K562 (cell line): ENCODE measurements around the gene ABHD10. TPM values are rescaled to one million over a fixed set of nuclear protein-coding genes. Genes with fewer than 3 reads are reported as not detected.

Source experiments
- ATAC-seq: fragments of 200-7000 bp; cut with Tn5 transposase; 3 replicates; pipeline ENCODE4 v1.9.1; 2020; ENCODE audit warnings: moderate library complexity
- BruUV-seq: library from RNA; stranded (reverse); fragments of 400-500 nt; replicated peaks from 2 replicates; lab custom pipeline; 2021; lab: Mats Ljungman, UMichigan
- CTCF ChIA-PET: fragments of 300-600 bp; formaldehyde crosslinking; extraction: SDS; loops from one replicate; lab custom pipeline; 2021; ENCODE audit warnings: low intra/inter-chr PET ratio; lab: Yijun Ruan, JAX
- POLR2A ChIA-PET: fragments of 300-600, 350-650 bp; sonication (Branson Sonifier 250); formaldehyde crosslinking; extraction: SDS; loops from one replicate; lab custom pipeline; 2021; ENCODE audit warnings: antibody characterized with exemption, inconsistent platforms; lab: Yijun Ruan, JAX
- DNase-seq, 4 experiments: peaks; one replicate each; pipeline versions ENCODE4 v3.0.0 to v3.0.0-alpha.2; 2011 to 2018; ENCODE audit warnings: low spot score in 3 of 4, mixed read lengths in 3 of 4; ENCODE audit errors: extremely low read depth in 1 of 4
- FAIRE-seq: peaks from 2 replicates; lab custom pipeline; 2011; peaks lifted over from hg19 to GRCh38; lab: Jason Lieb, UNC
- H2AFZ ChIP-seq: 2 replicates; pipeline ENCODE4 v1.6.0; 2011; ENCODE audit warnings: low read depth, low read length, control low read depth, inconsistent platforms
- H3K27ac ChIP-seq: fragments of 200-600 bp; 3 replicates; pipeline ENCODE4 v1.8.0; 2011; ENCODE audit warnings: low read depth, mild to moderate bottlenecking, control low read depth, inconsistent platforms, low read length, moderate library complexity, mixed read lengths; ENCODE audit errors: extremely low read depth
- H3K27me3 ChIP-seq, 2 experiments: fragments of 300-600 bp in 1 of 2; 2 replicates in 1 of 2; 3 replicates in 1 of 2; pipeline versions ENCODE4 v1.6.0 to v1.8.0; 2011; ENCODE audit warnings: inconsistent platforms in 2 of 2, low read length in 2 of 2, mild to moderate bottlenecking in 1 of 2, mixed read lengths in 1 of 2, moderate library complexity in 1 of 2; ENCODE audit not compliant: control insufficient read depth in 2 of 2, insufficient read depth in 2 of 2
- H3K36me3 ChIP-seq: fragments of 300-600 bp; 3 replicates; pipeline ENCODE4 v1.8.0; 2011; ENCODE audit warnings: mild to moderate bottlenecking, low read length, inconsistent platforms; ENCODE audit not compliant: control insufficient read depth, insufficient read depth
- H3K4me1 ChIP-seq, 2 experiments: fragments of 200-600 bp in 1 of 2; replicated peaks in 1 of 2; 2 replicates in 1 of 2; 3 replicates in 1 of 2; pipeline versions ENCODE4 v1.5.1 to v1.8.0; 2011; ENCODE audit warnings: inconsistent platforms in 2 of 2, low read length in 2 of 2, mild to moderate bottlenecking in 1 of 2, mixed read lengths in 1 of 2, moderate library complexity in 1 of 2; ENCODE audit not compliant: control insufficient read depth in 2 of 2, insufficient read depth in 2 of 2
- H3K4me2 ChIP-seq: 2 replicates; pipeline ENCODE4 v1.6.1; 2011; ENCODE audit warnings: low read length, control low read depth, inconsistent platforms, mixed read lengths; ENCODE audit not compliant: insufficient read depth
- H3K4me3 ChIP-seq: fragments of 200-600 bp; sonication (generic), shearing (Covaris generic); 2 replicates; pipeline ENCODE4 v1.5.1; 2016; ENCODE audit warnings: control low read depth, inconsistent platforms
- H3K79me2 ChIP-seq: fragments of 200-600 bp; 3 replicates; pipeline ENCODE4 v1.8.0; 2011; ENCODE audit warnings: low read length, inconsistent platforms; ENCODE audit not compliant: control insufficient read depth, insufficient read depth
- H3K9ac ChIP-seq, 2 experiments: 2 replicates each; pipeline versions ENCODE4 v1.6.0 to v1.6.1; 2011; ENCODE audit warnings: low read depth in 2 of 2, low read length in 2 of 2, control low read depth in 1 of 2, inconsistent platforms in 1 of 2, mild to moderate bottlenecking in 1 of 2, mixed read lengths in 1 of 2; ENCODE audit not compliant: insufficient read depth in 1 of 2
- H3K9me1 ChIP-seq: one replicate; pipeline ENCODE4 v1.6.0; 2011; ENCODE audit warnings: inconsistent platforms, mild to moderate bottlenecking, low read length, moderate library complexity; ENCODE audit not compliant: control insufficient read depth, insufficient read depth
- H3K9me3 ChIP-seq: replicated peaks from 2 replicates; pipeline ENCODE4 v1.5.1; 2011; ENCODE audit warnings: low read depth, low read length, inconsistent platforms; ENCODE audit not compliant: control insufficient read depth, insufficient read depth
- H4K20me1 ChIP-seq: replicated peaks from 2 replicates; pipeline ENCODE4 v1.6.1; 2011; ENCODE audit warnings: low read length, inconsistent platforms, mixed read lengths; ENCODE audit not compliant: control insufficient read depth, insufficient read depth
- HDAC6 ChIP-seq: IDR thresholded peaks from 2 replicates; pipeline ENCODE4 v1.6.1; 2012; ENCODE audit warnings: low read depth, mild to moderate bottlenecking, control low read depth, inconsistent platforms, low read length, moderate library complexity
- IRF2 ChIP-seq: sonication (generic); formaldehyde crosslinking; IDR thresholded peaks from 2 replicates; pipeline ENCODE4 v1.8.1; 2022; ENCODE audit warnings: mild to moderate bottlenecking, missing genetic modification reagents
- NFATC3 ChIP-seq: fragments of 450-650 bp; IDR thresholded peaks from 2 replicates; pipeline ENCODE4 v1.6.1; 2017; ENCODE audit warnings: mild to moderate bottlenecking
- RBBP5 ChIP-seq: fragments of 200-600 bp; sonication (generic); IDR thresholded peaks from 2 replicates; pipeline ENCODE4 v1.6.1; 2012; ENCODE audit warnings: borderline replicate concordance, mild to moderate bottlenecking, low read length, control low read depth, inconsistent platforms; ENCODE audit not compliant: insufficient read depth, poor library complexity, severe bottlenecking
- RBM14 ChIP-seq: fragments of 200-400 bp; formaldehyde crosslinking; IDR thresholded peaks from 2 replicates; pipeline ENCODE4 v1.6.1; 2018; ENCODE audit warnings: low read depth, mild to moderate bottlenecking, low read length, moderate library complexity, borderline replicate concordance; ENCODE audit not compliant: insufficient read depth
- SMARCA5 ChIP-seq: fragments of 450-650 bp; IDR thresholded peaks from 2 replicates; pipeline ENCODE4 v1.6.1; 2016
- ZNF133 ChIP-seq: fragments of 250-450 bp; sonication (Bioruptor Pico); IDR thresholded peaks from 2 replicates; pipeline ENCODE4 v1.4.0; 2020; ENCODE audit warnings: mild to moderate bottlenecking
- ZNF274 ChIP-seq: IDR thresholded peaks from 2 replicates; pipeline ENCODE4 v1.6.1; 2011; ENCODE audit warnings: low read depth, mild to moderate bottlenecking, low read length, moderate library complexity, borderline replicate concordance
- ZZZ3 ChIP-seq: fragments of 450-650 bp; IDR thresholded peaks from 2 replicates; pipeline ENCODE4 v1.6.1; 2016; ENCODE audit warnings: antibody characterized with exemption, mild to moderate bottlenecking, moderate library complexity
- WGBS: fragments of 100-300 bp; shearing (Covaris generic); methylation state at CpG from one replicate; pipeline ENCODE4 v1.1.6; 2016; ENCODE audit warnings: low coverage, mixed read lengths; ENCODE audit not compliant: insufficient coverage; ENCODE audit errors: missing lambda C conversion rate; 5-methylcytosine and 5-hydroxymethylcytosine counted together
- in situ Hi-C: fragments of 300-500 bp; cut with MboI; formaldehyde crosslinking; loops from 4 replicates; pipeline ENCODE4 v1.15.0; 2018; ENCODE audit warnings: inconsistent platforms, mixed read lengths
- intact Hi-C: fragments of 100-400 bp; cut with micrococcal nuclease; formaldehyde crosslinking; loops from 2 replicates; pipeline ENCODE4 v1.14.2; 2022
- polyA plus RNA-seq, 8 experiments: library from polyadenylated mRNA; depleted of rRNA in 4 of 8; stranded (reverse) in 5 of 8; unstranded in 3 of 8; fragments of >200 nt; fragmentation: Nextera tagmentation in 2 of 8; fragmentation: Illumina TruSeq in 1 of 8; extraction: Ambion mirVana in 2 of 8; extraction: Trizol in 1 of 8; gene quantifications; 2 replicates each; pipeline versions ENCODE4 v1.2.1 to v1.2.3, GENCODE V29; 2011 to 2014; ENCODE audit warnings: inconsistent platforms in 1 of 8, missing spikeins in 1 of 8
- total RNA-seq, 7 experiments: library from RNA; depleted of rRNA in 6 of 7; stranded (reverse); fragments of >200 nt in 6 of 7; fragmentation: Illumina TruSeq in 2 of 7; extraction: Trizol in 2 of 7; gene quantifications; 2 replicates each; pipeline versions ENCODE4 v1.2.1 to v1.2.3, GENCODE V29; 2011 to 2021; ENCODE audit warnings: low replicate concordance in 1 of 7
- TF ChIP-seq, protein P1 (sequence below): sonication (generic); formaldehyde crosslinking; IDR thresholded peaks from 2 replicates; pipeline ENCODE4 v1.8.0; 2022; ENCODE audit warnings: missing genetic modification reagents, mild to moderate bottlenecking, moderate library complexity, borderline replicate concordance
- TF ChIP-seq, protein P2 (sequence below), 2 experiments: fragments of 450-650 bp; IDR thresholded peaks; 2 replicates each; pipeline ENCODE4 v1.6.1; 2018; ENCODE audit warnings: mild to moderate bottlenecking in 2 of 2, low read depth in 1 of 2; ENCODE audit not compliant: partially characterized antibody in 2 of 2
- TF ChIP-seq, protein P3 (sequence below): fragments of 250-450 bp; sonication (Bioruptor Pico); IDR thresholded peaks from 2 replicates; pipeline ENCODE4 v1.4.0; 2020; ENCODE audit warnings: mild to moderate bottlenecking
- TF ChIP-seq, protein P4 (sequence below): fragments of 200-800 bp; sonication (Bioruptor generic); IDR thresholded peaks from 2 replicates; pipeline ENCODE4 v1.6.1; 2017; ENCODE audit warnings: missing genetic modification characterization, missing compliant biosample characterization

The ABHD10 gene
- total and polyA plus RNA-seq, 9 of the 15 experiments (the other 6 are each of a cell fraction or from before 2014, with no cell fraction given): 6.1 to 29.5 (median 11.5) TPM

DNA sequence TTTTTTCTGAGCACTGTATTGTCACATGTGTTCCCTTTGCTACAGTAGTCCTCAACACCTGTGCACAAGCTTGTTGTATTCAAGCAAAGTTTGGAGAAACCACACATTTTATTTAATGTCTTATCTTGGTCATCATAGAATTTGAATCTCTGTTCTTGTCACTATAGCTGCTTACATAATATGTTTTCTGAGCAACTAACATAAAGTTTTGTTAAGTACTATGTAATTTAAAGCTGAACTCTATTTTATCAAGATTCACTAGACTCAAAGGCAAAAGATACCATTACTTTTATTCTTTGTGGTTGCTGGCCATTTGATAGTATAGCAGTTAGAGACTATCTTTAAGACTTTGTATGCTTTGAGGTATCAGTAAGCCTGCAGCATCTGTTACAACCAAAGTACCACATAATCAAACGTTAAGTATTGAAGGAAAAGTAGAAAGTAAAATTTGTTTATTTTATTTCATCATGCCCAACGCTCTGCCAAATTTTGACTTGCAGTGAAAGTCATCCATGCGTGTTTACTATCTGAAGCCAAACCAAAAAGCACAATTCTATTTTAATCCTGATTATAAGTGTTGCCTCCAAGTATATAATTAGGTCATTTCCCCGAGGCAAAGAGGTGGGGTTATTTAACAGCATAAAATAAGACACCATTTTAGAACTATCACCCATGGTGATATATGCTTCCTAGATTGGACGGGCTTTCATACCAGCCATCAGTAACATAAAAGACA is 10.3 kb upstream of the ABHD10 start:
- Histone ChIP-seq H3K36me3 (no peaks in the 10 kb centered on the region), H3K9ac (no peak overlapping the region), H3K27me3 (no peaks in the 10 kb centered on the region; a peak in 2 of 5 replicates), H3K4me2 (no peak overlapping the region), H3K27ac (no peak overlapping the region), H3K79me2 (no peaks in the 10 kb centered on the region), H3K9me1 (no peaks in the 10 kb centered on the region), H2AFZ (no peak overlapping the region), H3K4me1 (no peaks in the 10 kb centered on the region), H3K9me3 (no peaks in the 10 kb centered on the region), H3K4me3 (no peak overlapping the region), H4K20me1 (no peaks in the 10 kb centered on the region)
- intact Hi-C loops (no loop called here), in situ Hi-C loops (no loop called here)
- no peak for ATAC-seq
- CTCF ChIA-PET: interaction anchor here (1.2 to 2.1 kb wide), 3 partner anchors 251 to 300 kb away, joined by 4 to 8 read pairs (median 7); no protein-coding TSS in a partner anchor
- no peak for FAIRE-seq
- POLR2A ChIA-PET: no interaction called here
- 0% methylated on average over 4 of the region's 5 CpGs for WGBS
- no TSS peak for BruUV-seq
- DNase-seq: no peak
- TF ChIP-seq HDAC6 (no peak), ZNF274 (no peak), RBM14 (no peak), RBBP5 (no peak), IRF2 (no peak), NFATC3 (no peak), ZZZ3 (no peak), ZNF133 (CRISPR knock-in tag) (no peak), SMARCA5 (no peak)
- TF ChIP-seq, protein P1, sequence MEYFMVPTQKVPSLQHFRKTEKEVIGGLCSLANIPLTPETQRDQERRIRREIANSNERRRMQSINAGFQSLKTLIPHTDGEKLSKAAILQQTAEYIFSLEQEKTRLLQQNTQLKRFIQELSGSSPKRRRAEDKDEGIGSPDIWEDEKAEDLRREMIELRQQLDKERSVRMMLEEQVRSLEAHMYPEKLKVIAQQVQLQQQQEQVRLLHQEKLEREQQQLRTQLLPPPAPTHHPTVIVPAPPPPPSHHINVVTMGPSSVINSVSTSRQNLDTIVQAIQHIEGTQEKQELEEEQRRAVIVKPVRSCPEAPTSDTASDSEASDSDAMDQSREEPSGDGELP: no peak
- TF ChIP-seq, protein P2, sequence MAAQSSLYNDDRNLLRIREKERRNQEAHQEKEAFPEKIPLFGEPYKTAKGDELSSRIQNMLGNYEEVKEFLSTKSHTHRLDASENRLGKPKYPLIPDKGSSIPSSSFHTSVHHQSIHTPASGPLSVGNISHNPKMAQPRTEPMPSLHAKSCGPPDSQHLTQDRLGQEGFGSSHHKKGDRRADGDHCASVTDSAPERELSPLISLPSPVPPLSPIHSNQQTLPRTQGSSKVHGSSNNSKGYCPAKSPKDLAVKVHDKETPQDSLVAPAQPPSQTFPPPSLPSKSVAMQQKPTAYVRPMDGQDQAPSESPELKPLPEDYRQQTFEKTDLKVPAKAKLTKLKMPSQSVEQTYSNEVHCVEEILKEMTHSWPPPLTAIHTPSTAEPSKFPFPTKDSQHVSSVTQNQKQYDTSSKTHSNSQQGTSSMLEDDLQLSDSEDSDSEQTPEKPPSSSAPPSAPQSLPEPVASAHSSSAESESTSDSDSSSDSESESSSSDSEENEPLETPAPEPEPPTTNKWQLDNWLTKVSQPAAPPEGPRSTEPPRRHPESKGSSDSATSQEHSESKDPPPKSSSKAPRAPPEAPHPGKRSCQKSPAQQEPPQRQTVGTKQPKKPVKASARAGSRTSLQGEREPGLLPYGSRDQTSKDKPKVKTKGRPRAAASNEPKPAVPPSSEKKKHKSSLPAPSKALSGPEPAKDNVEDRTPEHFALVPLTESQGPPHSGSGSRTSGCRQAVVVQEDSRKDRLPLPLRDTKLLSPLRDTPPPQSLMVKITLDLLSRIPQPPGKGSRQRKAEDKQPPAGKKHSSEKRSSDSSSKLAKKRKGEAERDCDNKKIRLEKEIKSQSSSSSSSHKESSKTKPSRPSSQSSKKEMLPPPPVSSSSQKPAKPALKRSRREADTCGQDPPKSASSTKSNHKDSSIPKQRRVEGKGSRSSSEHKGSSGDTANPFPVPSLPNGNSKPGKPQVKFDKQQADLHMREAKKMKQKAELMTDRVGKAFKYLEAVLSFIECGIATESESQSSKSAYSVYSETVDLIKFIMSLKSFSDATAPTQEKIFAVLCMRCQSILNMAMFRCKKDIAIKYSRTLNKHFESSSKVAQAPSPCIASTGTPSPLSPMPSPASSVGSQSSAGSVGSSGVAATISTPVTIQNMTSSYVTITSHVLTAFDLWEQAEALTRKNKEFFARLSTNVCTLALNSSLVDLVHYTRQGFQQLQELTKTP (IDR thresholded peaks at IDR 0.05; ENCODE audit: low read depth in 1 of 2, partially characterized antibody in 2 of 2): no peak
- TF ChIP-seq, protein P3, sequence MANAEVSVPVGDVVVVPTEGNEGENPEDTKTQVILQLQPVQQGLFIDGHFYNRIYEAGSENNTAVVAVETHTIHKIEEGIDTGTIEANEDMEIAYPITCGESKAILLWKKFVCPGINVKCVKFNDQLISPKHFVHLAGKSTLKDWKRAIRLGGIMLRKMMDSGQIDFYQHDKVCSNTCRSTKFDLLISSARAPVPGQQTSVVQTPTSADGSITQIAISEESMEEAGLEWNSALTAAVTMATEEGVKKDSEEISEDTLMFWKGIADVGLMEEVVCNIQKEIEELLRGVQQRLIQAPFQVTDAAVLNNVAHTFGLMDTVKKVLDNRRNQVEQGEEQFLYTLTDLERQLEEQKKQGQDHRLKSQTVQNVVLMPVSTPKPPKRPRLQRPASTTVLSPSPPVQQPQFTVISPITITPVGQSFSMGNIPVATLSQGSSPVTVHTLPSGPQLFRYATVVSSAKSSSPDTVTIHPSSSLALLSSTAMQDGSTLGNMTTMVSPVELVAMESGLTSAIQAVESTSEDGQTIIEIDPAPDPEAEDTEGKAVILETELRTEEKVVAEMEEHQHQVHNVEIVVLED (CRISPR knock-in tag): no peak
- TF ChIP-seq, protein P4, sequence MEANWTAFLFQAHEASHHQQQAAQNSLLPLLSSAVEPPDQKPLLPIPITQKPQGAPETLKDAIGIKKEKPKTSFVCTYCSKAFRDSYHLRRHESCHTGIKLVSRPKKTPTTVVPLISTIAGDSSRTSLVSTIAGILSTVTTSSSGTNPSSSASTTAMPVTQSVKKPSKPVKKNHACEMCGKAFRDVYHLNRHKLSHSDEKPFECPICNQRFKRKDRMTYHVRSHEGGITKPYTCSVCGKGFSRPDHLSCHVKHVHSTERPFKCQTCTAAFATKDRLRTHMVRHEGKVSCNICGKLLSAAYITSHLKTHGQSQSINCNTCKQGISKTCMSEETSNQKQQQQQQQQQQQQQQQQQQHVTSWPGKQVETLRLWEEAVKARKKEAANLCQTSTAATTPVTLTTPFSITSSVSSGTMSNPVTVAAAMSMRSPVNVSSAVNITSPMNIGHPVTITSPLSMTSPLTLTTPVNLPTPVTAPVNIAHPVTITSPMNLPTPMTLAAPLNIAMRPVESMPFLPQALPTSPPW (CRISPR knock-in tag): no peak
